C4-2B (cell line): ENCODE measurements around the gene FLOT1.

ENCODE experiments used
- ZFX ChIP-seq: fragments of 450-650 bp; IDR thresholded peaks from 2 replicates; pipeline ENCODE4 v1.6.1; 2017
- TF ChIP-seq, protein P1 (sequence below): fragments of 450-650 bp; conservative IDR thresholded peaks from 2 replicates; pipeline ENCODE4 v1.5.1; 2017; ENCODE audit warnings: mild to moderate bottlenecking

DNA sequence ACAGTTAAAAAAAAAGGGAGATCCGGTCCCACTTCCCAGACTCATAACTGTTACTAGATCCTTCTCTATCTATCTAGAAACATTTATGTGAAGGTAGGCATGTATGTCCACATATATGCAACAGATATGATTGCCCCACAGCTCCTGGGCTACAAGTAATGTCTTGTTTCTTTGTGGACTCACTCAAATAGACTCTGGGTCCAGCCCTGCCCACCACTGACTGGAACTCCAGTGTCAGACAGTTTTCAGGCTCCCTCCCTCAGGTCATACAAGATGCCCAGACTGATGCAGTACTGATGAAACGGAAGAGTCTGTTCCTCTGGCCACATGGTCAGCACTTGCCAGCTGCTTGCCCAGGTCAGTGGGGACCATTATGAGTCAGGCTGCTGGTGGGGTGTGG, 32.6 kb upstream of the FLOT1 start:
- TF ChIP-seq, protein P1, sequence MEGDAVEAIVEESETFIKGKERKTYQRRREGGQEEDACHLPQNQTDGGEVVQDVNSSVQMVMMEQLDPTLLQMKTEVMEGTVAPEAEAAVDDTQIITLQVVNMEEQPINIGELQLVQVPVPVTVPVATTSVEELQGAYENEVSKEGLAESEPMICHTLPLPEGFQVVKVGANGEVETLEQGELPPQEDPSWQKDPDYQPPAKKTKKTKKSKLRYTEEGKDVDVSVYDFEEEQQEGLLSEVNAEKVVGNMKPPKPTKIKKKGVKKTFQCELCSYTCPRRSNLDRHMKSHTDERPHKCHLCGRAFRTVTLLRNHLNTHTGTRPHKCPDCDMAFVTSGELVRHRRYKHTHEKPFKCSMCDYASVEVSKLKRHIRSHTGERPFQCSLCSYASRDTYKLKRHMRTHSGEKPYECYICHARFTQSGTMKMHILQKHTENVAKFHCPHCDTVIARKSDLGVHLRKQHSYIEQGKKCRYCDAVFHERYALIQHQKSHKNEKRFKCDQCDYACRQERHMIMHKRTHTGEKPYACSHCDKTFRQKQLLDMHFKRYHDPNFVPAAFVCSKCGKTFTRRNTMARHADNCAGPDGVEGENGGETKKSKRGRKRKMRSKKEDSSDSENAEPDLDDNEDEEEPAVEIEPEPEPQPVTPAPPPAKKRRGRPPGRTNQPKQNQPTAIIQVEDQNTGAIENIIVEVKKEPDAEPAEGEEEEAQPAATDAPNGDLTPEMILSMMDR, result no peak
- no peak for TF ChIP-seq ZFX
